LoVo (cell line): Measurements from ENCODE around the gene SLN.

Experiments used
- DNase-seq: peaks from one replicate; pipeline ENCODE4 v3.0.0-alpha.2; 2016; ENCODE audit warnings: low spot score

The SLN gene

GRCh38 chr11:107711861-107712755 lies at the start of gene SLN:
TSS of gene SLN (minus strand) at chr11:107712056.
- DNase-seq, result no peak

GRCh38 chr11:107758719-107759355 lies 47.0 kb upstream of the SLN start:
- DNase-seq, result peak; percentile 15

DNA sequence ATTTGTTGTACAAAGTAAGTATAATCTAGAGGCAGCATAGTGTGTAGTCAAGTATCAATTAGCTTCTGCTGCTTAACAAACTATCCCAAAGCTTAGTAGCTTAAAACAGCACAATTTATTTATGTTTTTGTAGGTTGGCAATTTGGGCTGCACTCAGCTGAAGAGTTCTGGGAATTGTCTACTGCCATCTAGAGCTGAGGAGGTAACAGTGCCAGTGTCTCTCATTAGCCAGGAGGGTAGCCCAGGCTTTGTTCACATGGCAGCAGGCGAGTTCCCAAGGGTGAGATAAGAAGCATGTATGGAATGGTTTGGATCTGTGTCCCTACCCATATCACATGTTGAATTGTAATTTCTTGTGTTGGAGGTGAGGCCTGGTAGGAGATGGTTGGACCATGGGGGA lies 45.8 kb upstream of the SLN start:
- no peak for DNase-seq

DNA sequence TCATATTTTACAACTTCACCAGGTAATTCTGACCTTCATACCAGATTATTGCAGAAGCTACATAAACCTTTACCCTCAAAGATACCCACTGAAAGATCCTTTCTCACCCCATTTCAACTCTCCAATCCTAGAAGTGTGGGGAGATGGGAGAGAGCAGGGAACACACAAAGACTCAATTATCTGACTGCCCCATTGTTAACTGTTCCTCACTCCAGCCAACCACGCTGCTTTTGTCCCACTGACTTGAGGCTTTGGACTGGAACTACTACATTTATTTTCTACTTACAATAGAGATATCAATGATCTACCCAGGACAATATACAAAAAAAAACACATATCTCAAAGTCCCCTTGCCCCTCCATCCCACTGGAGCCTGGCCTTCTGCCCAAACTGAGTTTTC lies 44.7 kb upstream of the SLN start:
- no peak for DNase-seq

GRCh38 chr11:107752949-107753822 lies 41.3 kb upstream of the SLN start:
- DNase-seq, result no peak

DNA sequence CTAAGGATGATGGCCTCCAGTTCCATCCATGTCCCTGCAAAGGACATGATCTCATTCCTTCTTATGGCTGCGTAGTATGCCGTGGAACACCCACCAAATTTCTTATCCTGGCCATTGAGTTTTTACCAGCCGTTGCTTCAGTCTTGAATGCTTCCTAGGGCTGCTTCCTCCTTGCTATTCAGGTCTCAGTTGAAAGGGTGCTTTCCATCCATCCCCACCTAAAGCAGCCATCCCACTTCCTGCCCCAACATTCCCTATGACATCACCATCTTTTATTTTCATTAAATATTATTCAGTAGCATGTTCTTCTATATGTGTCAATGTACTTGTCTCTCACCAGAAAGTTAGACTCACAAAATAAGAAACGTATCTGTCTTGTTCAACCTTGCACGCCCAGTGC lies 40.7 kb upstream of the SLN start:
- DNase-seq, result no peak

DNA sequence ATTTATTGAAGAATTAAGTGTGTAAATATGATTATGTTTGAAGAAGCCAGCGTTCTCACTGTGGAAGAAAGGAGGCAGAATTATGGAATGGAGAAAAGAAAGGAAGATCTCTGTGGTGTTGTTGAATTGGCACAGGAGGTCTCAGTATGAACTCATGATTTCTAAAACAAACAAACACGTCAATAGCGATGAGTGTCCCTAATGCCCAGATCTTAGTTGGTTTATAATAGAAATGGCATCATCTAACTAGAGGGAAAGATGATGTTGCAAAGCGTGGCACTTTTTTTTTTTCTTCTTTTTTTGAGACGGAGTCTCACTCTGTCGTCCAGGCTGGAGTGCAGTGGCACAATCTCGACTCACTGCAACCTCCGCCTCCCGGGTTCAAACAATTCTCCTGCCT lies 39.2 kb upstream of the SLN start:
- DNase-seq, result no peak

GRCh38 chr11:107750313-107750712 lies 38.5 kb upstream of the SLN start:
- no peak for DNase-seq

DNA sequence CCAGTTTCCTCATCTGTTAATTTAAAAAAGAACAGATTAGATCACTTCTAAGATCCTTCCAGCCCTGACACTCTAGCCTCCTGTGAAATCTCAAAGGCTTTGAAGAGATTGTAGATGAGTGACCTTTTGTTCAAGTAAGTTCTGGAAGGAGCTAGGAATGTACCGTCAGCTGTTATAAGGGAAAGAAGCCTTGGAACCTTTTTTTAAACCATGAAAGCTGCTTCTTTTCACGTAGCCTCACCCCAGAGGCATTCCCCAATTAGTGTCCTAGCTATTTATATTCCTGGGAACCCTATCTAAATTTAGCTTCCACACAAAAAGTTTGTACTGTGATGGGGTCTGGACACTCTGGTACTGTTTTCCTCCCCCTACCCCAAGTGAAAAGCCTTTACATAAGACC lies 35.8 kb upstream of the SLN start:
- DNase-seq, result no peak

- DNase-seq, result no peak
Observed at GRCh38 chr11:107744736-107745135, 32.9 kb upstream of the SLN start.

GRCh38 chr11:107743191-107743590 lies 31.3 kb upstream of the SLN start:
- no peak for DNase-seq

DNA sequence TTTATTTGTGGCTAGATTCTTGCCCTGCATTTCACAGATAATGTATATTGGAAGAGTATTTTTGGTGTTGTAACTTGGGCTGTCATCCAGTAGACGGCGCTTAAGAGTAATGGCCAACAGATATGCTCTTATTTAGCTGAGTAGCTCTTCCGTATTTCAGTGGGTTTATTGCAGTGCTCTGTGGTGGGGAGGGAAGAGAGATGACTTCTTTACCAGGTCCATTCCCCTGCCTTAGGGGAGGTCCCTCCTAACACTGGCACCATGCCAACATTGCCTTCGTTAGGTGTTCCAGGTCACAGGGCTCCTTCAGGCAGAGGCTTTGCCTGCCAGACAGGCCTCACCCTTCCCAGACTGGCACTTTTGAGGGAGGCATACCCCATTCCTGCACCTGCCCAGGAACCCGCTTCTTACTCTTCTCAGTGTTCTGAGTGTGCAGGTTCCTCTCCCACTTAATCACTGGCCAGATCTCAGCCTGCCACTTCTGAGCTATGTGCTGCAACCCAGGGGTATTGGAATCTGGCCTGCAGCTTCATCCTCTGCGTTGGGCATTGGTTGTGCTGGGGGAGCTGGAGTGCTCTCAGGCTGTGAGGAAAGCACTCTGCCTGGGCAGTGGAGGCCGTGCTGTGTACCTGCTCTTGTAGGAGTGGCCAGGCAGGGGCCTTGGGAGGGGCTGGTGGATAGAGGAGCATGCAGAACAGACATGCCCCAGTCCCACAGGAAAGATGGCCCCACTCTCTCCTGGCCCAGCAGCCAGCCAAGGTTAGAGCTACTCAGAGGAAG lies 29.4 kb upstream of the SLN start:
- DNase-seq, result peak; percentile 16

DNA sequence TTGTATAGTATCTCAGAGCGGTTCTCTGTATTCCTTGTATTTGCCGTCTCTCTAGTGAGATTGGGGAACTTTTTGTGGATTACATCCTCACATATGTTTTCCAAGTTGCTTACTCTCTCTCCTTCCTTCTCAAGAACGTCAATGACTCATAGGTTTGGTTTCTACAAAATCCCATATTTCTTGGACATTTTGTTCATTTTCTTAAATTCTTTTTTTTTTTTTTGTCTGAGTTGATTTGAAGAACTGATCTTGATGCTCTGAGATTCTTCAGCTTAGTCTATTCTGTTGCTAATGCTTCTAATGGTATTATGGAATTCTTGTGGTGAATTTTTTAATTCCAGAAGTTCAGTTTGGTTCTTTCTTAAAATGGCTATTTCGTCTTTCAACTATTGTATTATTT lies 28.4 kb upstream of the SLN start:
- DNase-seq, result no peak

GRCh38 chr11:107736546-107736945 lies 24.7 kb upstream of the SLN start:
- no peak for DNase-seq

DNA sequence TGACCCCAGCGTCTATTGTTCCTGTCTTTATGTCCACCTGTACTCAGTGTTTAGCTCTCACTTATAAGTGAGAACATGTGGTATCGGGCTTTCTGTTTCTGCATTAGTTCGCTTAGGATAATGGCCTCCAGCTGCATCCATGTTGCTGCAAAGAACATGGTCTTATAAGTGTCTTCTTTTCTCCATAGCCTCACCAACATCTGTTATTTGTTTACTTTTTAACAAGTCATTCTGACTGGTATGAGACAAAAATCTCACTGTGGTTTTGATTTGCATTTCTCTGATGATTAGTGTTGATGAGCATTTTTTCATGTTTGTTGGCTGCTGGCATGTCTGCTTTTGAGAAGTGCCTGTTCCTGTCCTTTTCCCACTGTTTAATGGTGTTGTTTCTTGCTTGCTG lies 21.7 kb upstream of the SLN start:
- DNase-seq, result no peak

GRCh38 chr11:107732689-107733051 lies 20.8 kb upstream of the SLN start:
- no peak for DNase-seq

- no peak for DNase-seq
Observed at GRCh38 chr11:107731941-107732688, 20.3 kb upstream of the SLN start.

GRCh38 chr11:107722662-107723061 lies 10.8 kb upstream of the SLN start:
- DNase-seq, result no peak

- no peak for DNase-seq
Observed at GRCh38 chr11:107721207-107721606, 9.4 kb upstream of the SLN start.

- DNase-seq, result no peak
Observed at GRCh38 chr11:107720303-107720774, 8.5 kb upstream of the SLN start.
